HG02943 (cell line): Measurements from ENCODE around the gene CBX7.

ENCODE experiments used
- ATAC-seq: cut with Tn5 transposase; IDR thresholded peaks from one replicate; pipeline ENCODE4 v1.9.1; 2021; ENCODE audit warnings: mild to moderate bottlenecking, low read depth, moderate library complexity; ENCODE audit not compliant: unreplicated experiment

The CBX7 gene

DNA sequence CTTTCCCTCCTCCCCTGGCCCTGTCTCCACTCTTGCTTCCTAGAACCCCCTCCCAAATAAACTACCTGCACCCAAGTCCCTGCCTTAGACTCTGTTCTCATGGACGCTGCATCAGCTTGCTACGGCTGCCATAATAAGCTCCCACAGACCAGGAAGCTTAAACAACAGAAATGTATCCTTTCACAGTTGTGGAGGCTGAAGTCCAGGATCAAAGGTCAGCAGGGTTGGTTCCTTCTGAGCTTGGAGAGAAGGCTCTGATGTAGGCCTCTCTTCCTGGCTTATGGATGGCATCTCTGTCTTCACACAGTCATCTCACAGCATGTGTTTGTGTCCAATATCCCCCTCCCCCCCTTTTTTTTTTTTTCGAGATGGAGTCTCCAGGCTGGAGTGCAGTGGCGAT is 23.4 kb downstream of the CBX7 start:
- ATAC-seq: no peak

DNA sequence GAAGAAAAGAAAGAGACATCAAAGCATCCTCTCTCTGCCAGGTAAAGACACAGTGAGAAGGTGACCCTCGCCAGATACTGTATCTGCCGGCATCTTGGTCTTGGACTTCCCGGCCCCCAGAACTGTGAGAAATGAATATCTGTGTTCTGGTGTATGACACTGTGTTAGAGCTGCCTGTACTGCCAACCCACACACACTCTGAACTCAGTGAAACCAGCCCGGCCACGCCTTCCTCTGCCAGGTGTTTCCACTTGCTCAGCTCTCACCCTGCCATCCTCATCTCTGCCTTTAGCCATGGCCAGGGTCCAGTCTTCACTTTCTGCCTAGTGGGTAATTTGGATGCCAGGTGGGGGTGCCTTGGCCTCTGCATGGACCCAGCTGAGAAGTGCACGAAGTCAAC is 24.0 kb downstream of the CBX7 start:
- ATAC-seq: no peak

- ATAC-seq: no peak
These were observed 26.9 kb downstream of the CBX7 start for GRCh38 chr22:39125622-39126021.

DNA sequence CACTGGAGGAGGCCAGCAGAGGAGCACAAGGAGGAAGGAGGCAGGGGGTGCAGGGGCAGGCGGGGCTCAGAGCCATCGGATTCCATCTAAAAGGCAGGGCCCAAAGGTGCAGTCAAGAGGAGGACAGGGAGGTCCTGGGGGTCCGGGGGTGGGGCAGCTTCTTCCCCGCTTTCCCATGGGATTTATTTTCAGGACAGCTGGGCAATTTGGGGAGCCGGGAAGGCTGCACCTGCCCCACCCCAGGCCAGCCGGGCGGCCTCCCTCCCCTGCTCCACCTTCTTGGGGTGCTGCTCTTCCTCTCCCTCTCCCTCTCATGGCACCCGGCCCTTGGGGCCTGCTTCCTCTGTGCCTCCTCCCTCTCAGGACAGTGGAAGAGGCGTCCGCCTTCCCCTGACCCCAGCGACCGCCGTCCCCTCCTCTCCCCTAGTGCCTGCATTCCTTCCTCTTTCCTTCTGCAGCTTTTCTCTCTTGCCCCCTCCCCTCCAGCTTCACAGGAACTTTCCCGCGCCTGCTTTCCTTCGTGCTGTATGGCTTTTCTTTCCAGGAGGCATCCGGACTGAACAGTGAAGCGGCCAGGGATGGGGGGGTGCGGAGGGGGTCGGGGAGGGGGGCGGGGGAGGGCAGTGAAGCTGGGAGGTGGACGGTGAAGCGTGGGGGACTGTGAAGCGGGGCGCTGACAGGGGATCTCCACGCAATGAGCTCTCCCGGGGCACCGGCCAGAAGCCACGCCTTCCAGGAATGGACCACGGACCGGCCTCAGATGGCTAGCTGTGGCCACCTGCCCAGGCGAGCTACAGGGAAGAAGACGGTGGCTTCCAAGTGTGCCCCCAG is 28.5 kb downstream of the CBX7 start:
- no peak for ATAC-seq

- no peak for ATAC-seq
These were observed 29.6 kb downstream of the CBX7 start for GRCh38 chr22:39122772-39123470.

DNA sequence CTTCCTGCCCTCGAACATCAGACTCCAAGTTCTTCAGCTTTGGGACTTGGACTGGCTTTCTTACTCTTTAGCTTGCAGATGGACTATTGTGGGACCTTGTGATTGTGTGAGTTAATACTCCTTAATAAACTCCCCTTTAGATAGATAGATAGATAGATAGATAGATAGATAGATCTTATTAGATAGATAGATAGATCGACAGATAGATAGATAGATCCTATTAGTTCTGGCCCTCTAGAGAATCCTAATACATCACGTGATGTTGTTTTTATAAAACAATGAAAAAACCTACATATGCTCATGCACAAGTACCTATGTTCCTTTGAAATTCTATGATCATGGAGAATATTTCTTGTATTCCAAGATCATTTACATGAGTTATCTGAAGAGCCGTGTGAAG is 31.5 kb downstream of the CBX7 start:
- no peak for ATAC-seq

DNA sequence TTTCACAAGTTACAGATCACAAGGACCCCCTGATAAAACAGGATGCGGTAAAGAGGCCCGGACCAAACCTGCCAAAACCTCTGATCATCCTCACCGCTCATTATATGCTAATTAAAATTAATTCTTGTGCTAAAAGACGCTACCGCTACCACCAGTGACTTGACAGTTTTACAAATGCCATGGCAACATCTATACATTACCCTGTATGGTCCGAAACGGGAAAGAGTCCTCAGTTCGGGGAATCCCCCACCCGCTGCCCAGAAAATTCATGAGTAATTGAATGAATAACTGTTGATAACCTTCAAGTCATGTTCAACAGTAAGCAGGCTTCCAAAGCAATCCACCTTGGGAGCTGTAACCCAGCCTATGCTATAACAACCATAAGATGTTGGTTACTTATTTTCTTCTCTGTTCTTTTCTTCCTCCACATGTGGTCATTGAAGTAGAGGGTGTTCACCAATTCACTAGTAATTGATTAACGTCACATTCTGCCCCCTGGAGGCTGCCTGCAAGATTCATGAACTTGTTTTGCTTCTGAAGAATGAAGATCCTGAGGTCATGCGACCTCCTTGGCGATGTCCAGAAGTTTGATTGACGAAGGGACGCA is 34.8 kb downstream of the CBX7 start:
- peak; percentile 52 for ATAC-seq

GRCh38 chr22:39115977-39116621 is 36.4 kb downstream of the CBX7 start:
- ATAC-seq: no peak

GRCh38 chr22:39115570-39115969 is 36.9 kb downstream of the CBX7 start:
- ATAC-seq: no peak

DNA sequence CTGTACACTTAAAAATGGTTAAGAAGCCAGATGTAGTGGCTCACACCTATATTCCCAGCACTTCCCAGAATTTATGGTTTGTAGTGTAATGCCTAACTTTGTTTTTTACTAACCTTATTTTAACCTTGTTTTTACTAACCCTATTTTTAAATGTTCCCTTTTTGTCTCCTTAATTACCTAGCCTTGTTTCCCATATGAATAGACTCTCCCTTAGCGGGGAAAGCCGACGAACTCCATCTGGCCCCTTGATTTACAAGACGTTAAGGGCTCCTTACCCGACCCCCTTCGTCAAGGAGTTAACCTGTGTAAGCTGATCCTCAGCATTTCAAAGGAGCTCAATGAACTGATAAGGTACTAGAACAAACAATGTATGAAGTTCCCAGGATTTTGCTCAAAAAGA is 38.4 kb downstream of the CBX7 start:
- no peak for ATAC-seq

DNA sequence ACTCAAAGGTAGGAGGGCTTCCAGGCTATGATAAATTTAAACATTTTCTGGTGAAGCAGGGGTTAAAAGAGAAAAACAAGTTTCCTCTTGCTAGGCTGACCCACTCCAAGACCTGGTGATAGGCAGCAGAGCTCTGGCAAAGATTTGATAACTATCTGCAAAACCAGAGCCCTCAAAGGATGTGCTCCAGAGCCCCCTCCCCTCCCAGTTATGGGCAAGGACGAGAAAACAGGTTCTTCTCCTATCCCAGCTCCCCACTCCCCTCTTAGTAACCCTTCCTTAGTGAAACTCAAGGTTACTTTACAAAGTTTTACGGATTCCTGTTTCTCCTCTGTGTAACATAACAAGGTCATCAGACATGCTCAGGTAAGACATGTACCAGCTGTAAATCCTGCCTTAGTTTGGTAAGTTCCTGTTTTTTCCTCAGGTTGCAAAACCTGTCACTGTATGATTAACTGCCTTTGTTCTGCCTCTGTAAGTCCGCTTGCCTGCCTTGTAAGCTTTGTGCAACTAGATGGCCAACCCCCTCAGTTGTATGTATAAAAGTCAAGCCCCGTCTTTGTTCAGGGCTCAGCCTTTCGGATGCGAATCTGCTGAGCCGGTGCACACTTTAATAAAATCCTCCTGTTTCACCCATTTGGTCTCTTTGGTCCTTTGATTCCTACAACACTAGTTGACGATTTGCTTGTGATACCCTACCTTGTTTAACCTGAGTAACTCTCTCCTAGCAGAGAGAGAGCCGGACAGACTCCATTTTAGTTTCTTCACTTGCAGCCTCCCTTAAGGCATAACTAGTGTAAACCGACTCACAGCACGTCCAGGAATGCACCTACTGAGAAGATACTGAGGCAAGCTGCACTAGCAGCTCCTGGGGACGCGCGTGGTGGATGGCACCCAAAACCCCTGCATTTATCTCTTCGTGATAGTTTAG is 41.6 kb downstream of the CBX7 start:
- no peak for ATAC-seq

DNA sequence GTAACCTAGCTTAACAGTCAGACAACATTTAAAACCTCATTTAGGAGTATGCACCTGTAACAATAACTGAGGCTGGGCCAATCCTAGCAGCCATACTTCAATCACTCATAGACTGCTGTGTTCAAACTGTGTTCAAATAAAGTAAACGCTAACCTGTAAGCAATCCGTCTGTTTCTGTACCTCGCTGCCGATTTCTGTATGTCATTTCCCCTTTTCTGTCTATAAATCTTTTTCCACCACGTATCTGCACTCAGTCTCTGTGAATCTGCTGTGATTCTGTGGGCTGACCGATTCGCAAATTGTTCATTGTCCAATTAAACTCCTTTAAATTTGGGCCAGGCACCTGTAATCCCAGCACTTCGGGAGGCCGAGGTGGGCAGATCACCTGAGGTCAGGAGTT is 43.1 kb downstream of the CBX7 start:
- ATAC-seq: no peak

GRCh38 chr22:39108487-39108886 is 44.0 kb downstream of the CBX7 start:
- no peak for ATAC-seq

DNA sequence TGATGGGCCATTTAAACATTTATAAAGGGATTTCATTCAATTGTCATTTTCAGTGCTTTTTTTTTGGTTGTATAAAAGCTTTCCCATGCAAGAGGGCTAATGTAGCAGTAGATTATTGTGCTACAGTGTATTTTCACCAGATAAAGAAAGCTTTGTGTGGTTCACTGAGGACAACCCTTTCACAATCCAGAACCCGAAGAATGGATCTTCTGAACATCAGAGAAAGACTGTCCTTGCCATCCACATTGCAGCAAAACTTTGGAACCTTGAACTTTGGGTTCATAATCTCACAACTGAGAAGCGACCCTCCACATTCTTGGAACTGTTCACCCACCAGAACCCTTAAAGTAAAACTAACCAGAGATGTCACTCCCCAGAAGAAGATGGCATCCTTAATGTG is 46.2 kb downstream of the CBX7 start:
- no peak for ATAC-seq

- no peak for ATAC-seq
These were observed 49.0 kb downstream of the CBX7 start for GRCh38 chr22:39103431-39103830.

- ATAC-seq: no peak
These were observed 51.3 kb downstream of the CBX7 start for GRCh38 chr22:39101226-39101625.

GRCh38 chr22:39098576-39098975 is 53.9 kb downstream of the CBX7 start:
- no peak for ATAC-seq

- ATAC-seq: no peak
These were observed 54.5 kb downstream of the CBX7 start for GRCh38 chr22:39098026-39098425.

DNA sequence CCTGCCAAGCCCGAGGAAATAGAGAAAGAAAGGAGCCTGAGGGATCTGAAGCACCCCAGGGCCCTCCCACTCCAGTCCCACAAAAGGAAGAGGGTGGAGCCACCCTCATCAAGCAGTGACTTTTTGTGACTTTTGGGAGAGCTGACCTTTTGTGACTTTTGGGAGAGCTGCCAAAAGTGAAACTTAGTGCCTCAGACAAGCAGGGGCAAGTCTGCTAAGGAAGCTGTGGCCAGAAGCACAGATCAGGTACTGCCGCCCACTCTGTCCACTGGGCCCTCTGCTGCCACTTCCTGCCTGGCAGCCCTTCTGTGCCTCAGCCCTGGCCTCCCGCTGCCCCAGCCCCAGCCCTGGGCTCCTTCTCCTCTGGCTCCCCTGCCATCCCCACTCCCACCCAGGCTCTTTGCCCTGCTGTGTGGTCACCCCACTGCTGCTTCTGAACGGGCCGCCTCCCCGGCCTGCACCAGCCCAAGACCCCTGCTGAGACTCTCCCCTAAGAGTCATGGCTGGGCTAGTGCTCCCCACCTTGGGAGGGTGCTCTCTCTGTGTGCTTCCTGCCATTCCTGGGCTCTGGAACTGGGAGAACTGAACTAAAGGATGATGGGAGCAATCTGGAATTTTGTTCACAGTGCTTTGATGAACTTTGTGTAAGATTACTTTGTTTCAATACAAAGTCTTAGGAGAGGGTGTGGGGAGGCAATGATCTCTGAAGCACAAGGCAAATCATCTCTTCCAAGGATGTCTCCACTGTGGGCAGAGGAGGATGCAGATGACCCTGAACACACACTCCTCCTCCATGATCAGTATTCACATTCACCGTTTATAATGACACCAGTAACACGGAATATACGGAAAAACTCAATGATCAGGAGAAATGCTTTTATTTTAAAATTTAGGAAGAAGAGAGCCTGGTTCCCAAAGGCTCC is 55.1 kb downstream of the CBX7 start, which contains the start of gene APOBEC3H:
Gene APOBEC3H, plus strand, starts transcription at position 147 of the 923 bp plus-strand sequence. CDS start 3,035 bp downstream, outside the sequence.
- no peak for ATAC-seq
